Peyer's patch (tissue), 4 donors: ENCODE measurements around the gene ROBO2. TPM values are rescaled to one million over a fixed set of nuclear protein-coding genes. Genes with fewer than 3 reads are reported as not detected.

Experiments used
- DNase-seq, 3 donors: peaks; one replicate each; pipeline ENCODE4 v3.0.0-alpha.2; 2017 to 2019
- H3K27ac ChIP-seq, 4 donors: fragments of 200-600 bp; sonication (generic); one replicate each; pipeline ENCODE4 v1.5.1; 2016 to 2019
- H3K27me3 ChIP-seq, 2 donors: fragments of 200-600 bp; sonication (generic); one replicate each; pipeline ENCODE4 v1.5.1; 2019
- H3K36me3 ChIP-seq, 3 donors: fragments of 200-600 bp; sonication (generic); one replicate each; pipeline ENCODE4 v1.5.1; 2016 to 2019
- H3K4me1 ChIP-seq, 4 donors: fragments of 200-600 bp; sonication (generic); one replicate each; pipeline ENCODE4 v1.5.1; 2016 to 2019
- H3K4me3 ChIP-seq, 4 donors: fragments of 200-600 bp; sonication (generic); 1 replicate in 3 of 4; 2 replicates in 1 of 4; pipeline ENCODE4 v1.5.1; 2016 to 2019; ENCODE audit warnings: mild to moderate bottlenecking in 1 of 4
- H3K9me3 ChIP-seq, 4 donors: fragments of 200-600 bp; sonication (generic); one replicate each; pipeline ENCODE4 v1.5.1; 2016 to 2019; ENCODE audit warnings: mild to moderate bottlenecking in 1 of 4
- POLR2A ChIP-seq, 2 donors: fragments of 450-650 bp; IDR thresholded peaks; one replicate each; pipeline ENCODE4 v1.5.1; 2017; ENCODE audit warnings: antibody characterized with exemption in 2 of 2, mild to moderate bottlenecking in 2 of 2, moderate library complexity in 2 of 2
- total RNA-seq, 4 donors: library from RNA; depleted of rRNA; stranded (reverse); fragments of >200 nt; gene quantifications; one replicate each; pipeline ENCODE4 v1.1.0, GENCODE V29; 2016
- TF ChIP-seq, protein P1 (sequence below), 6 experiments: fragments of 450-650 bp in 4 of 6; fragments of 200-600 bp in 2 of 6; sonication (generic) in 1 of 6; IDR thresholded peaks; one replicate each; pipeline ENCODE4 v1.5.1; 2017 to 2019; ENCODE audit warnings: antibody characterized with exemption in 6 of 6, mild to moderate bottlenecking in 3 of 6, moderate library complexity in 1 of 6

Gene ROBO2
- total RNA-seq, 4 donors from 2014 or later = 1.1 to 5.4 (median 3.4) TPM

DNA sequence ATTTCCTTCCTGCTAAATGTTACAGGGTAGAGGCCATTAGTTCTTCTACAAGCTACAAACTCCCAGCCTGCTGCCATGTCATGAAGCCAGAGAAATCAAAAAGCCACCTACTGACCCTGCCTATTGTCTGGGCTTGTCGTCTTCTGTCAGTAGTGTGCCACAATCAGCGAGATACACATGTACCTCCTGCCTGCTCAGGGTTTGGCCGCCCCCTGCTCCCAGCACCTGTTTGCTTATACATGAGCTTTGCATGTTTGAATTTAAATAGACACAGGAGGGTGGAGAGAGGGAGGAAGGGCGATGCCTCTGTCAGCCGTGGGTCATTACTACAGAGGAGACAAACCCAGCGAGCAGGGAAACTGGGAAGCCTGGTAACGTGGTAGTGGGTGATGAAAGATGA lies 106.1 kb downstream of the ROBO2 start:
- no peak for DNase-seq
- peaks cover 0 to 8% (median 0%) of the 10 kb centered on the region in 4 donors for H3K4me1 ChIP-seq

DNA sequence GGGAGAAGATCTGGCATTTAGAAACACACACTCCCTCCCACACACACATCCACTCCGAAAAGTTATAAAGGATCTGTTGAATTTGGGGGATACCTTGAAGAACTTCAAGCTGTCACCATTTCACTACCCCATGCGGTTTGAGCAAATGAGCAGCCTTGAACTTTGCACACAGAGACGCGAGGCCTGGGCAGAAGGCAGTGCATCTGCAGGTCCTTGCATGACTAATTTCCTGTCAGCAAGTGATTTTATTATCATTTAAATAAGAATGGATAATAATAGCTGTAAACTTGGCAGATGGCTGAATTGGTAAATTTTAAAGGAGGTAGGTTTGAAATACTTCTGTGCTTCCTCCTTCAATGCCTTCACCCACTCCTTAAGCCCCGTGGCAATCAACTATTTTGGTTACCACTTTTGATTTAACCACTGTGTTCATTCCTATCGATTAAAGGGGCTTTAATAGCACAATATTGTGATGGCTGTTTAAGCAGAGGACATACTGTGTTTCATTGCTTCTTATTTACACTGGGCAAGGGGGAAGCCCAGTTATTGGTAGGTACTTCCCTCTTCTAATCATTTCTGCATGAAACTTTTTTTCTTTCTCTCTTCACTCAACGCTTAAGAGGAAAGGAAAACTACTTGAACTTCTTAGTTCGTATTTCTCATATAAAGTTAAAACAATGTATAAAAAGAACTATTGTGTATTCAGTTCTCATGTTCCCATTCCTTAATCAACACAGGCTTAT lies 108.1 kb downstream of the ROBO2 start:
- no peak overlapping the region for H3K27ac ChIP-seq
- H3K4me3 ChIP-seq = no peak overlapping the region
- H3K36me3 ChIP-seq = no peaks in the 10 kb centered on the region
- peaks cover 0 to 8% (median 0%) of the 10 kb centered on the region in 4 donors for H3K4me1 ChIP-seq
- peak in 1 of 3 donors; percentile 67 for DNase-seq
- TF ChIP-seq POLR2A (IDR thresholded peaks at IDR 0.05) = no peak
- TF ChIP-seq, protein P1, sequence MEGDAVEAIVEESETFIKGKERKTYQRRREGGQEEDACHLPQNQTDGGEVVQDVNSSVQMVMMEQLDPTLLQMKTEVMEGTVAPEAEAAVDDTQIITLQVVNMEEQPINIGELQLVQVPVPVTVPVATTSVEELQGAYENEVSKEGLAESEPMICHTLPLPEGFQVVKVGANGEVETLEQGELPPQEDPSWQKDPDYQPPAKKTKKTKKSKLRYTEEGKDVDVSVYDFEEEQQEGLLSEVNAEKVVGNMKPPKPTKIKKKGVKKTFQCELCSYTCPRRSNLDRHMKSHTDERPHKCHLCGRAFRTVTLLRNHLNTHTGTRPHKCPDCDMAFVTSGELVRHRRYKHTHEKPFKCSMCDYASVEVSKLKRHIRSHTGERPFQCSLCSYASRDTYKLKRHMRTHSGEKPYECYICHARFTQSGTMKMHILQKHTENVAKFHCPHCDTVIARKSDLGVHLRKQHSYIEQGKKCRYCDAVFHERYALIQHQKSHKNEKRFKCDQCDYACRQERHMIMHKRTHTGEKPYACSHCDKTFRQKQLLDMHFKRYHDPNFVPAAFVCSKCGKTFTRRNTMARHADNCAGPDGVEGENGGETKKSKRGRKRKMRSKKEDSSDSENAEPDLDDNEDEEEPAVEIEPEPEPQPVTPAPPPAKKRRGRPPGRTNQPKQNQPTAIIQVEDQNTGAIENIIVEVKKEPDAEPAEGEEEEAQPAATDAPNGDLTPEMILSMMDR (IDR thresholded peaks at IDR 0.05) = no peak
- no peaks in the 10 kb centered on the region for H3K27me3 ChIP-seq
- H3K9me3 ChIP-seq = no peaks in the 10 kb centered on the region

More for the DNA sequence above, 106.1 kb downstream of the ROBO2 start:
- Histone ChIP-seq H3K27ac (no peak overlapping the region), H3K4me3 (no peak overlapping the region), H3K36me3 (no peaks in the 10 kb centered on the region), H3K27me3 (no peaks in the 10 kb centered on the region), H3K9me3 (no peaks in the 10 kb centered on the region)
- no peak for TF ChIP-seq POLR2A (IDR thresholded peaks at IDR 0.05)
- TF ChIP-seq, protein P1 (IDR thresholded peaks at IDR 0.05) = no peak

DNA sequence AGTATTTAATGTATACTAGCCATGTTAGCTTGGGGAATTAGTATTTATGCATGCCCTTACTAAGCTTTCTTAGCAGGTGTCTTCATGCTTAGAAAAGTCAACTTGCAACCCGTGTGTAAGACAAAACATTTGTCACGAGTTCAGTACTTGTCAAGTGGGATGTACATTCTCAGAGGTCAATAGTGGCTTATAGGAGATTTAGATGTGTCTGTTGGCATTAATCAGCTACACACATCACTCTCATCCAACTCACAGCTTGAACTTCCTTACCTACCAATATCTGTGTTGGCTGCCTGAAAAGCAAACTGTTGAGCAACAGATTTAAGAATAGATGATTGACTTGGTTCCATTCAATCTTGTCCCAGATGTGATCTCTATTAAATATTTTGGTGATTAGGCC lies 109.5 kb downstream of the ROBO2 start:
- no peaks in the 10 kb centered on the region for H3K36me3 ChIP-seq
- no peaks in the 10 kb centered on the region for H3K9me3 ChIP-seq
- peaks cover 0 to 8% (median 0%) of the 10 kb centered on the region in 4 donors for H3K4me1 ChIP-seq
- no peak for DNase-seq
- no peak overlapping the region for H3K27ac ChIP-seq
- H3K27me3 ChIP-seq = no peaks in the 10 kb centered on the region
- no peak overlapping the region for H3K4me3 ChIP-seq
- TF ChIP-seq, protein P1 (IDR thresholded peaks at IDR 0.05) = no peak
- no peak for TF ChIP-seq POLR2A (IDR thresholded peaks at IDR 0.05)

DNA sequence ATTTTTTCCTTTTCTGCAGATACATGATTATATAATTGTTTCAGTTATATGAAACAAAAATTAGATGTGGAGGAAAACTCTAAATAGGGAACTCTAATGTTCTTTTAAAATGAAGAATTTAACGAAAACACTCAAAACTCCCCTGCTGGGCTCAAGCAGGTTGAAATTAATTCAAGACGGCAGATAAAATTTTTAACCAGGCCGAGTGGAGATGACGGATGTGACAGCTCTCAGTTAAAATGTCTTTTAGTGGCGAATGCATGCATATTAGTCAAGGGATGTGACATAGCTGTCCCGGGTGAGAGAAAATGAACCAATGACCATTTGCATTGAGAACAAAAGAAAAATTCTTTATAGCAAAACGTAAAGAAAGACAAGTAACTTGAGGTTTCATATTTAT lies 110.1 kb downstream of the ROBO2 start:
- TF ChIP-seq, protein P1 (IDR thresholded peaks at IDR 0.05) = no peak
- TF ChIP-seq POLR2A (IDR thresholded peaks at IDR 0.05) = no peak
- Histone ChIP-seq H3K36me3 (no peaks in the 10 kb centered on the region), H3K27ac (no peak overlapping the region), H3K9me3 (no peaks in the 10 kb centered on the region), H3K27me3 (no peaks in the 10 kb centered on the region), H3K4me3 (no peak overlapping the region), H3K4me1 (peaks cover 0 to 8% (median 0%) of the 10 kb centered on the region in 4 donors)
- DNase-seq = no peak

DNA sequence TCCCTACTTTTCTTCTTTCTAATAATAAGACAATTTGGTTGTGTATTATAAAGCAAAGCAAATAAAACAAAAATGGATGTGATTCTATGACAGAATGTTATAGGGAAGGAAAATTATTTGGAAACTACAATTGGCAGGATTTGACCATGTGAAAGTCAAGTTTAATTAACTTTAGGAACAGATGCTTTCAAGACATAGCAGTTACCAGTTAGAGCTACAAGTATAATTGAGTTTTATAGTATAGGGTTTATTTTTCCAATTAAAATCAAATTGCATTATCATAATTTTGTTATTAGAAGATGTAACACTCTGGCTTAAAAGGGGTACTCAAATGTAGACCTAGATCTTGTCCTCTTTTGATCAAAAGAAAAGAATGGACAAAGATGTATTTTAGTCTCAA lies 110.9 kb downstream of the ROBO2 start:
- H3K4me1 ChIP-seq = peaks cover 0 to 8% (median 0%) of the 10 kb centered on the region in 4 donors
- H3K36me3 ChIP-seq = no peaks in the 10 kb centered on the region
- no peaks in the 10 kb centered on the region for H3K27me3 ChIP-seq
- no peak overlapping the region for H3K4me3 ChIP-seq
- no peak overlapping the region for H3K27ac ChIP-seq
- DNase-seq = no peak
- no peaks in the 10 kb centered on the region for H3K9me3 ChIP-seq
- TF ChIP-seq, protein P1 (IDR thresholded peaks at IDR 0.05) = no peak
- TF ChIP-seq POLR2A (IDR thresholded peaks at IDR 0.05) = no peak
